GM19372 (cell line): Measurements from ENCODE around the gene PNPLA2.

Experiments used
- ATAC-seq: cut with Tn5 transposase; IDR thresholded peaks from one replicate; pipeline ENCODE4 v1.9.1; 2021; ENCODE audit warnings: mild to moderate bottlenecking, low read depth, moderate library complexity; ENCODE audit not compliant: unreplicated experiment

The PNPLA2 gene

GRCh38 chr11:868394-868793, 49.7 kb downstream of the PNPLA2 start:
- no peak for ATAC-seq

GRCh38 chr11:868802-869201, 50.1 kb downstream of the PNPLA2 start:
- no peak for ATAC-seq

- no peak for ATAC-seq
Observed at GRCh38 chr11:869399-870126, 50.8 kb downstream of the PNPLA2 start.

GRCh38 chr11:870127-870413, 51.4 kb downstream of the PNPLA2 start:
- ATAC-seq = no peak

GRCh38 chr11:870418-870817, 51.7 kb downstream of the PNPLA2 start:
- no peak for ATAC-seq

- no peak for ATAC-seq
Observed at GRCh38 chr11:871472-871871, 52.8 kb downstream of the PNPLA2 start.

- no peak for ATAC-seq
Observed at GRCh38 chr11:872799-873198, 54.1 kb downstream of the PNPLA2 start.

GRCh38 chr11:873706-874105, 55.0 kb downstream of the PNPLA2 start:
- no peak for ATAC-seq
